ENCODE measurements around the gene MAU2. TPM values are rescaled to one million over a fixed set of nuclear protein-coding genes. Genes with fewer than 3 reads are reported as not detected.

MAU2 gene
- total and polyA plus RNA-seq, 2 of the 13 experiments (the other 11 are each of a cell fraction or from before 2014, with no cell fraction given): 16.8 to 33.8 TPM

GRCh38 chr19:19385131-19385895 is 64.7 kb downstream of the MAU2 start (continued):
- TF ChIP-seq HMGXB3 (CRISPR knock-in tag; IDR thresholded peaks at IDR 0.05; ENCODE audit: borderline replicate concordance) (0 out of 2 replicates have a peak, but pooled peaks have one; percentile 48), YEATS4 (CRISPR knock-in tag; IDR thresholded peaks at IDR 0.05; ENCODE audit: borderline replicate concordance) (peak; percentile 52; the same call in 1 of the 2 replicates), SRSF1 (optimal IDR thresholded peaks at IDR 0.05; ENCODE audit: low read depth, low read length) (no peak), RFXANK (CRISPR knock-in tag; IDR thresholded peaks at IDR 0.05) (peak; percentile 99), SP1 (IDR thresholded peaks at IDR 0.05) (peak; percentile 94; the same call in 1 of the 2 replicates), SP1 (CRISPR knock-in tag; IDR thresholded peaks at IDR 0.05) (peak; percentile 98), AGO2 (optimal IDR thresholded peaks at IDR 0.05; ENCODE audit: low read depth, low read length) (peak; percentile 14), NFIC (IDR thresholded peaks at IDR 0.05; ENCODE audit: low read length) (no peak), ZFX (CRISPR knock-in tag; IDR thresholded peaks at IDR 0.05; ENCODE audit: low read depth) (peak; percentile 39; the same call in 1 of the 2 replicates), ZFY (CRISPR knock-in tag; IDR thresholded peaks at IDR 0.05) (peak; percentile 43; the same call in 1 of the 2 replicates), ISL2 (CRISPR knock-in tag; IDR thresholded peaks at IDR 0.05) (0 out of 2 replicates have a peak, but pooled peaks have one; percentile 42)
- TF ChIP-seq, protein P1, sequence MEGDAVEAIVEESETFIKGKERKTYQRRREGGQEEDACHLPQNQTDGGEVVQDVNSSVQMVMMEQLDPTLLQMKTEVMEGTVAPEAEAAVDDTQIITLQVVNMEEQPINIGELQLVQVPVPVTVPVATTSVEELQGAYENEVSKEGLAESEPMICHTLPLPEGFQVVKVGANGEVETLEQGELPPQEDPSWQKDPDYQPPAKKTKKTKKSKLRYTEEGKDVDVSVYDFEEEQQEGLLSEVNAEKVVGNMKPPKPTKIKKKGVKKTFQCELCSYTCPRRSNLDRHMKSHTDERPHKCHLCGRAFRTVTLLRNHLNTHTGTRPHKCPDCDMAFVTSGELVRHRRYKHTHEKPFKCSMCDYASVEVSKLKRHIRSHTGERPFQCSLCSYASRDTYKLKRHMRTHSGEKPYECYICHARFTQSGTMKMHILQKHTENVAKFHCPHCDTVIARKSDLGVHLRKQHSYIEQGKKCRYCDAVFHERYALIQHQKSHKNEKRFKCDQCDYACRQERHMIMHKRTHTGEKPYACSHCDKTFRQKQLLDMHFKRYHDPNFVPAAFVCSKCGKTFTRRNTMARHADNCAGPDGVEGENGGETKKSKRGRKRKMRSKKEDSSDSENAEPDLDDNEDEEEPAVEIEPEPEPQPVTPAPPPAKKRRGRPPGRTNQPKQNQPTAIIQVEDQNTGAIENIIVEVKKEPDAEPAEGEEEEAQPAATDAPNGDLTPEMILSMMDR (CRISPR knock-in tag; IDR thresholded peaks at IDR 0.05): peak; percentile 44
- TF ChIP-seq, protein P2, sequence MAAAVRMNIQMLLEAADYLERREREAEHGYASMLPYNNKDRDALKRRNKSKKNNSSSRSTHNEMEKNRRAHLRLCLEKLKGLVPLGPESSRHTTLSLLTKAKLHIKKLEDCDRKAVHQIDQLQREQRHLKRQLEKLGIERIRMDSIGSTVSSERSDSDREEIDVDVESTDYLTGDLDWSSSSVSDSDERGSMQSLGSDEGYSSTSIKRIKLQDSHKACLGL (CRISPR knock-in tag; IDR thresholded peaks at IDR 0.05): peak; percentile 35; the same call in 1 of the 2 replicates
- TF ChIP-seq, protein P3, sequence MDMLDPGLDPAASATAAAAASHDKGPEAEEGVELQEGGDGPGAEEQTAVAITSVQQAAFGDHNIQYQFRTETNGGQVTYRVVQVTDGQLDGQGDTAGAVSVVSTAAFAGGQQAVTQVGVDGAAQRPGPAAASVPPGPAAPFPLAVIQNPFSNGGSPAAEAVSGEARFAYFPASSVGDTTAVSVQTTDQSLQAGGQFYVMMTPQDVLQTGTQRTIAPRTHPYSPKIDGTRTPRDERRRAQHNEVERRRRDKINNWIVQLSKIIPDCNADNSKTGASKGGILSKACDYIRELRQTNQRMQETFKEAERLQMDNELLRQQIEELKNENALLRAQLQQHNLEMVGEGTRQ (IDR thresholded peaks at IDR 0.05; ENCODE audit: low read depth, low read length): no peak
- TF ChIP-seq, protein P3 (CRISPR knock-in tag; IDR thresholded peaks at IDR 0.05; ENCODE audit: borderline replicate concordance): no peak; the same call in 1 of the 2 replicates
- TF ChIP-seq, protein P4, sequence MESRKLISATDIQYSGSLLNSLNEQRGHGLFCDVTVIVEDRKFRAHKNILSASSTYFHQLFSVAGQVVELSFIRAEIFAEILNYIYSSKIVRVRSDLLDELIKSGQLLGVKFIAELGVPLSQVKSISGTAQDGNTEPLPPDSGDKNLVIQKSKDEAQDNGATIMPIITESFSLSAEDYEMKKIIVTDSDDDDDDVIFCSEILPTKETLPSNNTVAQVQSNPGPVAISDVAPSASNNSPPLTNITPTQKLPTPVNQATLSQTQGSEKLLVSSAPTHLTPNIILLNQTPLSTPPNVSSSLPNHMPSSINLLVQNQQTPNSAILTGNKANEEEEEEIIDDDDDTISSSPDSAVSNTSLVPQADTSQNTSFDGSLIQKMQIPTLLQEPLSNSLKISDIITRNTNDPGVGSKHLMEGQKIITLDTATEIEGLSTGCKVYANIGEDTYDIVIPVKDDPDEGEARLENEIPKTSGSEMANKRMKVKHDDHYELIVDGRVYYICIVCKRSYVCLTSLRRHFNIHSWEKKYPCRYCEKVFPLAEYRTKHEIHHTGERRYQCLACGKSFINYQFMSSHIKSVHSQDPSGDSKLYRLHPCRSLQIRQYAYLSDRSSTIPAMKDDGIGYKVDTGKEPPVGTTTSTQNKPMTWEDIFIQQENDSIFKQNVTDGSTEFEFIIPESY (CRISPR knock-in tag; IDR thresholded peaks at IDR 0.05): peak; percentile 88

Measured in HepG2 (cell line).